ENCODE results near the gene AKTIP.
"Not testable (repeated sequence)": the region's sequence is repeated elsewhere in the genome, so short reads cannot be mapped to it uniquely, and the experiment has no call there.

Gene AKTIP

GRCh38 chr16:53515259-53515658, 12.2 kb upstream of the AKTIP start:
- DNase-seq = no peak

- DNase-seq = not testable (repeated sequence)
These were observed 9.8 kb upstream of the AKTIP start for GRCh38 chr16:53512795-53513194.

- DNase-seq = no peak
These were observed 8.6 kb upstream of the AKTIP start for GRCh38 chr16:53511403-53512280.

GRCh38 chr16:53511084-53511402, 8.0 kb upstream of the AKTIP start:
- DNase-seq = no peak

- DNase-seq = no peak
These were observed 7.7 kb upstream of the AKTIP start for GRCh38 chr16:53510704-53511070.

- peak; percentile 19 for DNase-seq
These were observed 7.1 kb upstream of the AKTIP start for GRCh38 chr16:53509906-53510703.

GRCh38 chr16:53507464-53508179, 4.6 kb upstream of the AKTIP start:
- no peak for DNase-seq

GRCh38 chr16:53506254-53506653, 3.2 kb upstream of the AKTIP start:
- DNase-seq = no peak

- no peak for DNase-seq
These were observed 1.7 kb upstream of the AKTIP start for GRCh38 chr16:53504665-53505064.

GRCh38 chr16:53503991-53504663, 1.1 kb upstream of the AKTIP start:
- peak; percentile 19 for DNase-seq

- DNase-seq = peak; percentile 100
These were observed 388 bp upstream of the AKTIP start for GRCh38 chr16:53503270-53503923.

GRCh38 chr16:53501216-53501859, 1.7 kb downstream of the AKTIP start:
- no peak for DNase-seq

- no peak for DNase-seq
These were observed 4.0 kb downstream of the AKTIP start for GRCh38 chr16:53498984-53499383.

- DNase-seq = no peak
These were observed 7.7 kb downstream of the AKTIP start for GRCh38 chr16:53495325-53495724.

GRCh38 chr16:53494636-53495035, 8.4 kb downstream of the AKTIP start:
- DNase-seq = no peak

- no peak for DNase-seq
These were observed 10.5 kb downstream of the AKTIP start for GRCh38 chr16:53492503-53492902.

- no peak for DNase-seq
These were observed 13.3 kb downstream of the AKTIP start for GRCh38 chr16:53489755-53490154.

- DNase-seq = no peak
These were observed 16.8 kb downstream of the AKTIP start for GRCh38 chr16:53486230-53486629.

GRCh38 chr16:53484542-53484941, 18.5 kb downstream of the AKTIP start:
- no peak for DNase-seq

- DNase-seq = no peak
These were observed 20.9 kb downstream of the AKTIP start for GRCh38 chr16:53482123-53482522.

- no peak for DNase-seq
These were observed 22.6 kb downstream of the AKTIP start for GRCh38 chr16:53480394-53480793.

GRCh38 chr16:53478965-53479364, 24.0 kb downstream of the AKTIP start:
- DNase-seq = no peak
